Inferior parietal cortex (tissue), 1 donor: ENCODE data around the gene LRBA.
A peak's percentile ranks its signal among the peaks of the same experiment; 100 is the strongest.

Source experiments
- DNase-seq: peaks from one replicate; pipeline ENCODE4 v3.0.0-alpha.2; 2016; ENCODE audit errors: extremely low spot score

Gene LRBA

DNA sequence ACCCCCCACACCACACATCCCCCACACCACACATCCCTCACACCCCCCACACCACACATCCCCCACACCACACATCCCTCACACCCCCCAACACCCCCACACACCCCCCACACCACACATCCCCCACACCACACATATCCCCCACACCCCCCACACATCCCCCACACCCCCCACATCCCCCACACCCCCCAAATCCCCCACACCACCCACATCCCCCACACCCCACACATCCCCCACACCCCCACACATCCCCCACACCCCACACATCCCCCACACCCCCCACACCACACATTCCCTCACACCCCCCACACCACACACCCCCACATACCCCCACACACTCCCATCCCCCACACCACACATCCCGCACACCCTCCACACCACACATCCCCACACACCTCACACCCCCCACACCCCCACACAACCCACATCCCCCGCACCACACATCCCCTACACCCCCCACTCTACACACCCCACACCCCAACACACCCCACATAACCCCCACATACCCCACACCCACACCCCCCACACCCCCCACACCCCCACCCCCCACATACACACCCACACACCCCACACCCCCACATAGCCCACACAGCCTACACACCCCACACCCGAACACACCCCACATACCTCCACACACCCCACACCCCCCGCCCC lies 764.0 kb downstream of the LRBA start:
- DNase-seq: no peak

- DNase-seq: no peak
Observed at GRCh38 chr4:150250293-150250997, 764.6 kb downstream of the LRBA start.

- no peak for DNase-seq
Observed at GRCh38 chr4:150248181-150248580, 766.9 kb downstream of the LRBA start.

- DNase-seq: no peak
Observed at GRCh38 chr4:150247184-150247583, 767.9 kb downstream of the LRBA start.

- DNase-seq: no peak
Observed at GRCh38 chr4:150244600-150244999, 770.5 kb downstream of the LRBA start.

DNA sequence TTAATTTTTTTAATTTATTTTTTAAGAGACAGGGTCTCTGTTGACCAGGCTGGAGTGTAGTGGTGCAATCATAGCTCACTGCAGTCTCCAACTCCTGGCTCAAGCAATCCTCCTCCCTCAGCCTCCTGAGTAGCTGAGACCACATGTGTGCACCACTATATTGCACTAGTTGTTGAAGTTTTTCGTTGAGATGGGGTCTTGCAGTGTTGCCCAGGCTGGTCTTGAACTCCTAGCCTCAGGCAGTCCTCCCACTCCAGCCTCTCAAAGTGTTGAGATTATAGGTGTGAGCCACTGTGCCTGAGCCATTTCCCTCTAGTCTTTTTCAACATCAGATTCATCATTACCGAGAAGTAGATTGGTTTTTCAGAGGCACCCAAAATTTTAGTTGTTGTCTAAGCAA lies 771.2 kb downstream of the LRBA start:
- no peak for DNase-seq

DNA sequence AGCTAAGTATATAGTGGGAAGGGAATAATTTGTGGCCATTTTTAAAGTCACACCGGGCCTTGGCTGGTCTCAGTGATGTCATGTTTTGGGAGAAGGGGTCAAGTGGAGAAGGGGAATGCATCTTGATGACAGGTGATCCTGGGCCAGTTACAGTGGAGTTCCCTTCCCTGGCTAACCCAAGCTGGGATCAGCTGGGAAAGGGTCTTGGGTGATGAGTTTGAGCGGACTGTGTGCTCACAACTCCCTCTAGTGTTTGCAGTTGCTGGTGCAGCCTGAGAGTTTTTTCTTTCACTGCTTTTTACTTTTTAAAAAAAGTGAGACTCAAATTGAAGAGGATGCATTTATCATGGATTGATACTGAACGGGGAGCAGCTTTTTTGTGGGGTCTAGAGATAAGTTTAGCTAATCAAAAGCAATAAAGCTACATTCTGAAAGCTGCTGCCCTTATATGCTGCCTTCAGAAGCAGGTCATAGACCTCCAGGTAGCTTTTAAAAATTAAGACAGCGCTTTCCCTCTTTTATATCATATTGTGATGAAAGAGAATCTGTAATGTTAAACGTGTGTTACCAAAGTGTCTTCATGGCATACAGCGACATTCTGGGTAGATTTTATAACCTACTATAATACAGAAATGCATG lies 772.1 kb downstream of the LRBA start:
- DNase-seq: peak; percentile 68

DNA sequence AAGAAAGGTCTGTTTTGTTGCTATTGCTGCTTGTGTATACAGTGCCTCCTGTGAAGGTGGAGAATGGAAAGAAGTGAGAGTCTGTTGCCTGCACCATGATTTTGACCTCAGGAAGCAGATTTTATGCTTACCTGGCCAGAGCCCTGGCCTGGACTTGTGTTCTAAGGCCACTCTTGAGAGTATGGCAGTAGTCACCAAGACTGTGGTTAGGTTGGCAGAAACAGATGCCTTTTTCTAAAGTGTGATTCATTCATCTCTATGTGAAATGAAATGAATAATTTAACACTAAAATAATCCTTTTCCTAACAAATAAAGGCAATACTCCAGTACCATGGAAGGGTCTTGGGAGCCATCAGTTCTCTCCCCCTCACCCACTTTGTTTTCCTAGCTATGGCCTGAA lies 775.1 kb downstream of the LRBA start:
- DNase-seq: no peak

DNA sequence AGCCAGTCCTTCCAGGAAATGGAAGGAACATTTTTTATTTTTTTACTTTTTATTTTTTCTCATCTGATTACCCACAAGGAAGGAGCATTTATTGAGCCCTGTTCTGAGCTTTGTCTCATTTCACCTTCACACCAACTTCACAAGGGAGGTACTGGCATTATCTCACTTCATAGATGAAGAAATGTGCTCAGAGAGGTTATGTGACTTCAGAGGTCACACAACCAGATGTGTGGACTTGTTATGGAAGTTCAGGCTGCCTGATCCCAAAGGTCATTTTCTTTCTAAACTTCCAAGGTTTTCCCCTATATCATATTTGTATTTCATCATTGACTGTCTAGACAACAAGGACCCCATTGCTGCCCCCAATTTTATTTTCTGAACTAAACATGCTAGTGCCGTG lies 776.5 kb downstream of the LRBA start:
- DNase-seq: no peak

- DNase-seq: no peak
Observed at GRCh38 chr4:150237110-150237872, 777.8 kb downstream of the LRBA start.

DNA sequence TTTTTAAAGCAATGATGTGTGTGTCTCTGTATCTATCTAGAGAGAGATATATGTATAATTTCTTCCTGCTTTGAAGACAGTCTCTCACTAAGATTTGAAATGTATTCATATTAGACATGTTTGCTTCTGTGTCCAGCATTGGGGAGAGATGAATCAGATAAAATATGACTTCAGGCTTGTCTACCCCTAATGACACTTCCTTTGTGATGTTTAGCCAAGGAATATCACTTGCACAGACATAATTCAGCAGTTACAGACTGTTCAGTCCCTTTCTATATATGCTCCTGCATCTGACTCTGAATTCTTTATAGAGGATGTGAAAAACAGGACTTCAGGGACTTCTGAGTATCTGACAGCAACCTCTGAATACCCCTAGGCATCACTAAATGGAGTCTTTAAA lies 778.5 kb downstream of the LRBA start:
- no peak for DNase-seq

DNA sequence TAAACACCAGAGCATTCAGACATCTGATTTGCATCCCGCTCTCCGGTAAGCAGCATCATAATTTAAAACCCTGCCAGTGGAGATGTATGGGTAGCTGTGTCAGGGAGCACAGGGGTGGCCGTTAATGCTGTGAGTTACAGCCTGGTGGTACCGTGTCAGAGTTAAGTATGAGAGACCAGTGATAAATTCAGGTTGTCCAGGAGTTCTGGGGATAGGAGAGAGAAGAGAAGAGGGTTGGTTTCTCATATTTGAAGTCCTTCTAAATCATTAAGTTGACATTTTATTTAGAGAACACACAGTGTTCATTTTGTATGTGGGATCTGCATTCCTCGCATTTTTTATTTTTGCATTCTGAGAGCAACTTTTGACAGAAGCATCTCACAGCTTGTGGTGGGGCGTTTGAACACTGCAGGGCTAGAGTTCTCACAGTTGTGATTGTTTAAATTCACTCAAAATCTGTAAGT lies 779.2 kb downstream of the LRBA start:
- DNase-seq: no peak

DNA sequence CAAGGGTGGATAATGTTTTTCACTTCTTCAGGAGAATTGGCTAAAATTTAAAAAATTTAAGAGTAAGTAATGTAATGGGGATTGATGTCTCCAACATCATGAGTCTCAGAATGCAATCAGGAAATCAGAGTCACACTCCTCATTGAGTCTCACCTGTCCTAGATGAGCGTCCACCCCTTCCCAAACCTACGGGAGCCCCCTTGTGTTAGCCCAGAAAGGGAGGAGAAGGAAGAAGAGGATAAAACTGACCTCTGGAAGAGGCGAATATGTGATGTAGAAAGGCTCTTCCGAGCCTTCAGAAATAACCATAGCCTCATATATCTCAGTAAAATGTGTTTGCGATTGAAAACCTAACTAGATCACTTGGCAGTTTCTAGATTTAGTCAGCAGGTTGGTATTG lies 779.8 kb downstream of the LRBA start:
- DNase-seq: no peak

- DNase-seq: no peak
Observed at GRCh38 chr4:150234246-150234645, 780.8 kb downstream of the LRBA start.

GRCh38 chr4:150232029-150232428 lies 783.1 kb downstream of the LRBA start:
- no peak for DNase-seq

DNA sequence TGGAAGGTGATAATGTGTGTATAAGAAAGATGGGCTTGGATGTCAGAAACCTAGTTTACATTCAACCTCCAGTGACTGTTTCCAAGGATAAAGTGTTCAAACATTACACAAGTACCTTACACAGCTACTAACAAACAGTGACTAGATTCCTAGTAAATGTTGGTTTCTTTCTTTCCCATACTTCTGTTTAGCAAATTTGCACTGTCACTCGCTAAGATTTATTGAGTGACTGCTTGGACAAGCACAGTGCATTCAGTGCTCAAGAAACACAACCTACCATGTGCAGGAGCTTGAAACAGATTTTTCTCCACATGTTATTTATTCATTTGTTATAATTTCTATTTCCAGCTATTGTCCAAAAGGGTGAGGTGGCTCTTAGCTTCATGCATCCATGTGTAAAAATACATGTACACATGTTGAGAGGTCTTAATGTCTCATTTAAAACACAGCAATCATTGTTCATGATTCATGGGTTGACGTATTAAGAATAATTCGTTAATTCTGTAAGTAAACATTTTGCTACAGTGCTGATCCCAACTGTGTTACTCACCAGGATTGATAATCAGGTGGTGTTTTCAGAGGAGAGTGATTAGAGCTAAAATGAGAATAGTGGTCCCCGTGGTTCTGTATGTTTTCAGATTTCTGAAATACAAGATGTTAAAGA lies 783.8 kb downstream of the LRBA start:
- DNase-seq: no peak

- DNase-seq: no peak
Observed at GRCh38 chr4:150230561-150230960, 784.5 kb downstream of the LRBA start.

- DNase-seq: no peak
Observed at GRCh38 chr4:150229520-150229919, 785.6 kb downstream of the LRBA start.

DNA sequence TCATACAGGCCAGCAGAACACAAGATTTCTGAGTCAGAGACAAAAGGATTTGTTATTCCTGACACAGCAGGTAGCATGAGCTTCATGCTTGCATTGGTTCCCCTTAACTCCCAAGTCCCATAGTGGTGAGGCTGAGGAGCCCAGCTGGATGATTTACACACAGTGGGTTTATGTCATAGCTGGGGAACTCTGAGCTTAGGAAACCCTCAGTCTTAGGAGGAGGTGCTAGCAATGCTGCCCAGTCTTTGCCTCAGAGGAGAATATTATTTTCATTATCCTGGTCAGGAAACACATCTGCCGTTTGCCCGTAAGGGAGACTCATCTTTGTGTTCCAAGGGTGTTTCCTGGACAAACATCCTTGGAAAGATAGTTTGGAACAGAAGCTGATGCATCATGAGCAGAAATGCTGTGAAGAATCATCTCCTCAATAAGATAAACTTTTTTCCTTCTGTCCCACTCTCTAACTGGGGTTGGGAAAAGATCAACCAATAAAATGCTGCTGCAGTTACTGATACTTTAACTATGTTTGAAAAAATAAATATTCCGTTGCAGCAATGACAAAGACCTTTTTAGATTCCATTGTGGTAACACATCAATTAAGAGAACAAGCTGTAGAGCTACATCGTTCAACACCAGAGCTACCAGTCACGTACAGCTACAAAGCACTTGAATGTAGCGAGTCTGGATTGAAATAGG lies 790.0 kb downstream of the LRBA start:
- no peak for DNase-seq

- no peak for DNase-seq
Observed at GRCh38 chr4:150219841-150220240, 795.2 kb downstream of the LRBA start.

DNA sequence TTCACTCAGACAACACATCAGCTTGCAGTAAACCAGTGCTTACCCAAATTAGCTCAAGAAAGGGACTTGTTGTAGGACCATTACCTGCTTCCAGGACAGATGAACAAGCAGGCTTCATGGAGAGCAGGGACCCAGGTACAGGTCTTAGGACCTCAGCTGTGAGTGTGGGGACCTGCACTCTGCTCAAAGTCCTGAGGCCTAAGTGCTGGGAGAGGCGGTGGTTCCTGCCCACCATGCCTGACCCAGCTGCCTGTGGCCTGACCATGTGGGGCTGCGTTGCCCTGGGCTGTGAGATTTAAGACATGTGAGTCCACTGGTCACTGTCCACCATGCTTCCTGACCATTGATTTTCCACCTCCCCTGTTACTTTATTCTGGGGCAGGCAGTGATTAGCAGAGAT lies 796.6 kb downstream of the LRBA start:
- DNase-seq: no peak
